ENCODE measurements around the gene DIPK1A.
A peak's percentile ranks its signal among the peaks of the same experiment; 100 is the strongest.
"Not testable (repeated sequence)": the region's sequence is repeated elsewhere in the genome, so short reads cannot be mapped to it uniquely, and the experiment has no call there.

DIPK1A gene

DNA sequence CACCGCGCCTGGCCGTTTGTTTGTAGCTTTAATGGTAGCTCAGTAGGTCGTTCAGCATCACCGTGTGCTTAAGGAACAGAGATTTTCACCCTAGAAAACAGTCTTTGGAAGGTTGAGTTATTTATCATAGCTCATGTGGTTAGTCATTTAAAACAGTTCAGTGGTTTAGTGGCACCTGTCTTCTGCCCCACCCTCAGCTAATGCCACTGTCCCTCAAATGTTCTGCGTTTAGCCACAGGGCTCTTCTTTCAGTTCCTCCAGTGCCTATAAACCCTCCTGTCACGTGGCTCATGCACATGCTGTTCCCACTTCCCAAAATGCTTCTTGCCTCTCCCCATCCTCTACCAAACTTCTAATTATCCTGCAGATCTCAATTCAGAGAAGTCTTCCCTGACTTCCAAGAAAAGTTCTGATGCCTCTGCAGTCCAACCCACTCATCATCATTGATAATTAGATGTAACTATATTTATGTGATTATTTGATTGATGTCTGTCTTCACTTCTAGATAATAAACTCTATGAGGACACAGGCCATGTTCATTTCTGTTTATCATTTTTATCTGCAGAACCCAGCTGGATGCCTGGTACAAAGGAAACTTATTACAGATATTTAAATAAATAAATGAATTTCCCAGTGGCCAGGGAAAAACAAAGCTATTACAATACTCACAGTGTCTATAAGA lies 14.4 kb upstream of the DIPK1A start:
- DNase-seq = no peak

DNA sequence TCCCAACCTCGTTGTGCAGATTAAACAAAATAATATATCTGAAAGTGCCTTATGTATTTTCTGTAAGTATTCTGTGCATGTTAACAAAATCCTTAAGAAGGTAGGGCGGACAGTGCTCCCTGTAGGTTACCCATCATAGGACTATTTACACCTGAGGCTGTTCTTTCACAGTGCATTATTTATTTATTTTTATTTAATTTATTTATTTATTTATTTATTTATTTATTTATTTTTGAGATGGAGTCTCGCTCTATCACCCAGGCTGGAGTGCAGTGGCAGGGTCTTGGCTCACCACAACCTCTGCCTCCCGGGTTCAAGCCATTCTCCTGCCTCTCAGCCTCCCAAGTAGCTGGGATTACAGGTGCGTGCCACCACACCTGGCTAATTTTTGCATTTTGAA lies 12.8 kb upstream of the DIPK1A start:
- DNase-seq = not testable (repeated sequence)

DNA sequence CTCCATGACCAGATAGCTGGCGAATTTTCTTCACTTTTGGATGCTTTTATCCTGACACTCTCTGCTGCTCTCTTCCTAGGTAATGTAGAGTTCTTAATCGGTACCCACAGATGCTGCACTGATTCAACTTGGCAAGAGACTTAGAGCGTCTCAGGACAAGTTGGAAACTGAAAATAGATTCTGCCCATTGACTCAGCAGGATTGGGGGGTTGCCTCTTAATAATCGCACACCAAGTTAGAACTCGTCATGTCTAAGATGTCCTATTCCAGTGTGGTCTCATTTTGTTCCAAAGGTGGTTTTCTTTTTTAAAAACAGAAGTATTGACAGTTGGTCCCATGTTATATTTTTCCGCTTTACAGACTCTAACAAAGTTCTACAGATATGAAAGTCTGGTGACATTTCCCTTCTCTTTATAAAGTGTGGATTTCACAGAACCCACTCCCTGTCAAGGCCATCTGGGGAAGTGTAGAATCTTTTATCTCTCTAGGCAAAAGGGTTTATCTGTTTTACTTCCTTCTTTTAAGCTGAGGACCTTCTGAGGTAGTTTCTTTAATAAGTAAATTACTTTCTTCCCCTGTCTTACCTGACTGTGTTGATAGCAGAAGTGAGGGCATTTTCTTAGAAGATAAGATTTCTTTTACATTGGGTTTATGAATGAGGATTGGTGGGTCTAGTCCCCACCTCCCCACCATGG lies 12.1 kb upstream of the DIPK1A start:
- DNase-seq = no peak

DNA sequence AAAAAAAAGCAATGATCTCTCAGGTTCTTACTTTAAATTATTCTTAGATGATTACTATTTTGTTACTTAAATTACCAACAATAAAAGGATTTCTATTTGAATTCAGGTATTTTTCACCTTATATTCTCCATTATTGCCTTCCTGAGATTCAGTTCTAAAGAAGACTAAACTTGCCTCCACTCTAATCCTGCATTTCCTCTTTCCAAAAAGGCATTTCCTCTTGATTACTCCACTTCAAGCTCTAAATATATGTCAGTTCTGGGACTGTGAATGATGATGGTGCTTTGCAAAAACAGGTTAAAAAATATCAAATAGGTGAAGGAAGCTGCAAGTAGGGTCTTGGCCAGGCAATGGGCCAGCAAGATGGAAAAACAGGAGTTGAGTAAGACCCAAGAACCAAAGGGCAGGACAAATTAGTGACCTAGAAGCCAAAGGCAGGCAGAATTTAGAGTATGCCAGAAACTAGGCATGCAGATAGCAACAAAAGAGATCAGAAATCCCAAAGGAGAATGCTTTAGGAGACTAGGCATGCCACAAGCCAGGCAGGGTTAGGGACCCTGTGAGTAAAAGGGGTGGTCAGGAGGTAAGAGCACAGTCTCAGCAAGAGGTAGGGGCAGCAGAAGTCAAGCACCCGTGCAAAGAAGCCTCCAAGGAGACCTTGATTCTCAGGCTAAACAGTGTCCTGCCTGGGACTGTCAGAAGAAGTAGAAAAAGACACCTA lies 11.3 kb upstream of the DIPK1A start:
- DNase-seq = no peak

DNA sequence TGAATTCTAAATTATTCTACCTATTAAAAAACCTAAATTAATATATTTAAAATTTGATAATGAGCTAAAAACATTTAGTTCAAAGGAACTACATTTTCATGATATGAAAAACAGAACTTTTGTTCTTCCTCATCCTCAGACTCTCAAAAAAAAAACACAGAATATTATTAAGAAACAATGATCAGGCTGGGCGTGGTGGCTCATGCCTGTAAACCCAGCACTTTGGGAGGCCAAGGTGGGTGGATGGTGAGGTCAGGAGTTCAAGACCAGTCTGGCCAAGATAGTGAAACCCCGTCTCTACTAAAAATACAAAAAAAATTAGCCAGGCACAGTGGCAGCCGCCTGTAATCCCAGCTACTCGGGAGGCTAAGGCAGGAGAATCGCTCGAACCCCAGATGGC lies 10.7 kb upstream of the DIPK1A start:
- DNase-seq = not testable (repeated sequence)

DNA sequence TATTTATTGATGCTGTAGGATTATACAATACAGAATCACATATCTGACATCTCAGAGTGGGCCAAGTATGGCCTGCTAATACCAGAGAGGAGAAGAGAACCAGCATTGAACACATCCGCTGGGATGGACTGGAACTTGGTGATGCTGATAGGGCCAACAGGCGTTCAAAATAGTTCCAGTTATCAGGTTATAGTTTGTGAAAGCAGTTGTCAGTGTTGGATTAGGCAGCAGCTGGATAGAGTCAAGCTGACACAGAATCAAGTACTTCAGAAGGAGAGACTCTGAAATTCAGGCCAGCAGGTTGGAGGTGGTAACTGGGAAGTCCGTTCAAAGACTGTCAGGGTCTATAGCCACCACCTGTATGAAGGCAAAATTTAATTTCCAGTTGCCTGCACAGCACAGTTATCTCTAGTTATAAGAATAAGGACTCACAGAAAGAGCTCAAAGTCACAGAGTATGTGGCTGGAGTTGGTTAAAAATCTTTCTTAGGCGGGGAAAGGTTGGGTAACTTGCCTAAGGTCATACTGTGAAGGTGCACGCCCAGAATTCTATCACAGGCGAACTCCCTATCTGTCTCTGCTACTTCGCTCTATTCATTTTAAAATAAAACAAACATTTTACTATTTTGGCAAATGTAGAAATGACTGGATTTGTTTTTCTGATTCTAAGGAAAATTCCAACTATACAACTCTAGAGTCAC lies 9.9 kb upstream of the DIPK1A start:
- no peak for DNase-seq

DNA sequence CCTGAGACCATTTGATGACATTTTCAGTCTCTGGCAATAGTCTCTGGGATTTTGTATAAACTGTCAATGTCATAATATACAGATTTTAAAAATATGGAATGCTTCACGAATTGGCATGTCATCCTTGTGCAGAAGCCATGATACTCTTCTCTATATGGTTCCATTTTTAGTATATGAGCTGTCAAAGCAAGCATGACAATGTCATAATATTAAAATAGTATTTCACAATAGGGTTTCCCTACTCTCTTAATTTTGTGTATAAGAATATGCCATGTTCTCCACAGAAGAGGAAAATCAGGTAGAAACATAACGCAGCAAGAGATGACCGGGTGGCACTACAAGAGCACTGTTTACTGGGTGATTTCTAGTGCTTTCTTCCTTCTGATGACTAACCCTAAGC lies 8.3 kb upstream of the DIPK1A start:
- DNase-seq = no peak

DNA sequence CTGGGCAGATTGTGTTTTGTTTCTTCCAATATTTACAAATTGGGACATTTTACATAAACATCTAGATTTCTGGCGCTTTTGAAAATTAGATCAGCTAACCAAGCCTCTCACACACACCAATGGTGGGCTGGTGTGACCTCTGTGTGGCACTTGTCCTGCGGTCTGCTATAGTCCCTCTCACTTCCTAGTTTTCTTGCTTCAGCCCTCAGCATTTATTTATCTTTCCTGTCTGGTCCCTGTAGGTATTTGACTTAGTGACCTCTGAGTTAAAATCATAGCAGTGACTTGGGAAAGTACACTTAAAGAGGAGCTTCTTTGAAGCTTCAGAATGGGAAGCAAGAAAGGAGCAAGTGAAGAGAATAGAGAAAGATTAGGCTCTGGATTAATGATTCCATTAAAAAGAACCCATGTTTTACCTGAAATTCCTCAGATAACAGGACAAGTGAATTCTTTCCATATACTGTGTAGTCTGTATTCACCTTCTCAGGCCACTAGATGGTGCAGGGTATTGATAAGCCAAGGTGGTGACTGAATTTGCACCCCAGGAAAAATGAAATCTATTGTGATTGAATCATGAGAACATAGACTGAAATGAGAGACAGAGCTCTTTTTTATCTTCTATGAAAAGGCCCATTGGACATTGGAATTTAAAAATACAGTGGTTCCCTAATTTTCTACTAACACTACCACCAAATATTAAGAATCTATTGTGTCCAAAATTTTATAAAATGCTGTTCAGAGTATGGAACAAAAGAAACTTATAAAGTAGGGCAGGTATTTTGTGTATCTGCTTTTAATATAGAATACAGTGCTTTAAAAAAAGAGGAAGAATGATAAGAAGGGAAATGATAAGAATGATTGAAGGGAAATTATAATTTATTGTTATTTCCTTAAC lies 7.1 kb upstream of the DIPK1A start:
- no peak for DNase-seq

DNA sequence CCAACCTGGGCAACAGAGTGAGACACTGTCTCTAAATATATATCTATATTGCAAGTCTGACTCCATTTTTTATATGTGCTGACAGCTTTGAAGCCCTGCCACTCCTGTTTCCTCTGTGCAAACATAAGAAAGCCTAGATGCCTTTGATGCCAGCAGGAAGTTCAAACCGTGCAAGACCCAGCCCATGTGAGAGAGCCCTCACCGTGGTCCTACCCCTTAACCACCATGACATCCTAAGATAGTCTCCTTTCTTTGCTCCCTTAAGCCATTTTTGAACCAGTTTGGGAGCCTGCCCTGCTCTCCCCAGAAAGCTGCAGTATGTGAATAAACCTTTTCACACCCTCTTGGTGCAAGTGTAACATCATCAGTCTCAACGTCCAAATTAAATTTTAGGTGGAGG lies 3.7 kb upstream of the DIPK1A start:
- no peak for DNase-seq

DNA sequence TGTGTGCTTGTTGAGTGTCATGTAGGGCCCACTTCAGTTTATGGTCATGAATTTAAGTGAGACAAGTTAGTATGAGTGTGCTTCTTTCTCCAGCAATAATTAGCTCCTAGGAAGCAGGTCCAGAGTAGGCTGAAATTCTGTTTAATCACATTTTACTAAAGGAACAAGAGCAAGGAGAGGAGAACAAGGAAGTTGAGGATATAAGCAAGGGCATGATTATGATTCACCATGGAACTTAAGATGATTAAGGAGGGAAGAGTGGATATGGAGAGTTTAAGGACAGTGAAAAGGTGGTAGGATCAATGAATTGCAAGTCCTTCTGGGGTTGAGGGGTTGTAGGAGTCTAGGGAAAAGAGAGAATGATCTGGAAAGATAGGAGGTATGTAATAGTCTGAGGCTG lies 3.1 kb upstream of the DIPK1A start:
- DNase-seq = no peak

DNA sequence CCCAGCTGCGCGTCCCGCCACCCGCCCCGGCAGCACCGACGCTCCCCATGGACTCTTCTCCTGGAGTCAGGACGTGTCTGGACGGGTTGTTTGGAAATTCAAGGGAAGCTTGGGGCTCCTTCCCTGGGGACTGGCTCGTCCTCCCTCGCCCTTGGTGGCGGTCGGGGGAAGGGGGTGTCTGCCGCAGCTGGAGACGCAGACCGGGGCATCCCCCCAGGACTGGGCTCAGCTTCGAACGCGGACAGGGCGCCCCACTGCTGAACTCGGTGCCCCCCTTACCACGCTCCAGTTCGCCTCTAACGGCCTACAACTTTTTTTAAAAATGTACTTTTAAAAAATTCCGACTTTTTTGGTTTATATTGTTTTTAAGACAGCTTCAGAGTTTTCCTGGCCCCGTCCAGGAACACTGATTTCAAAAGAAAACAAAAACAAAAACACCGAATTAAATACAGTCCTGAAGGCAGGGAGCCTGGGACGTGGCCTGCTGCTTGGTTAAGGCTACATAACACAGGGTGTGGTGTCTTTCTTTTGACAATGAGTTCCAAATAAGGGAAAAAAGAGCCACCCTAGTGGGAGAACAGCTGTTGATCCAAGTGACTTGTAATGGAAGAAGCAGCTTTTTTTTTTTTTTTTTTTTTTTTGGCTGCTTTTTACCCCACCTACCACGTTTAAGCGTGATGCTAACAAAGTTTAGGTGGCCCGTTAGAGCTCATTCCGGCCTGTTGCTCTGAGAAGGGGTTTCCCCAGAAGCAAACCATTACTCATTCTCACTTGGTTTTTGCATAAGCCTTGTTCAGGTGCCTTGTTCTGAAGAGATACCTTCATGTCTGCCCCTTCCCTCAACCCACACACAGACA lies 862 bp upstream of the DIPK1A start:
- peak; percentile 45 for DNase-seq

DNA sequence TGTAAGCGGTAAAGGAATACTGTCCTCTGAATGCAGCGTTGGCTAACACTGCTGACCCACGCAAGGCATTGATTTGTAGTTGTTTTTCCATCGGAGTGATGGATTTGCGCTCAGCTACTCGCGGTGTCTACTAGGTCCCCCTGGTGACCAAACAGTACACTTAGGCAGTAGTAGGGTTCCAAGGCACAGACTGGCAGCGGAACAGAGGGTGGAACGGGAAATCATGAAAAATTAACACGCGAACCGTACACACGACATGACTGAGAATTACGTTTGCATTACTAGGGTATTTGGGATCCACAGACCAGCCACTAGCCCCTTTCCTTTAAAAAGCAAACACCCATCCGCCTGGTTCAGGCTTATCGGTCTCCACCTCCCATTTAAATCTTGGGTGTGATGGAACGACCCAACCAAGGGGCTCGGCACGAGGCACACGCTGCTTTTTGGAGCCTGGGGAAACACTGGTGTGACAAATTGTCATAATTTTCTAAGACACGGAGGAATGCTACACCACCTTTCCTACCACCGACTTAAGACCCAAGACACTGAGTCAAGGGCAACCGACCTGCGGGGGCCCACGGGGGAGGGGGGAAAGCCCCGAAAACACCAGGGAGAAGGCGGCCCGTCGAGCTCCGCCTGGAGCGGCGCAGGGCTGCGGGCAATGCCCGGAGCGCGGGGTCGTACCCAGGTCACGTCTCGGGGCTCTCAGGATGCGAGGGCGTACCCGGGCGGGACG lies 699 bp downstream of the DIPK1A start:
- DNase-seq = peak; percentile 82

DNA sequence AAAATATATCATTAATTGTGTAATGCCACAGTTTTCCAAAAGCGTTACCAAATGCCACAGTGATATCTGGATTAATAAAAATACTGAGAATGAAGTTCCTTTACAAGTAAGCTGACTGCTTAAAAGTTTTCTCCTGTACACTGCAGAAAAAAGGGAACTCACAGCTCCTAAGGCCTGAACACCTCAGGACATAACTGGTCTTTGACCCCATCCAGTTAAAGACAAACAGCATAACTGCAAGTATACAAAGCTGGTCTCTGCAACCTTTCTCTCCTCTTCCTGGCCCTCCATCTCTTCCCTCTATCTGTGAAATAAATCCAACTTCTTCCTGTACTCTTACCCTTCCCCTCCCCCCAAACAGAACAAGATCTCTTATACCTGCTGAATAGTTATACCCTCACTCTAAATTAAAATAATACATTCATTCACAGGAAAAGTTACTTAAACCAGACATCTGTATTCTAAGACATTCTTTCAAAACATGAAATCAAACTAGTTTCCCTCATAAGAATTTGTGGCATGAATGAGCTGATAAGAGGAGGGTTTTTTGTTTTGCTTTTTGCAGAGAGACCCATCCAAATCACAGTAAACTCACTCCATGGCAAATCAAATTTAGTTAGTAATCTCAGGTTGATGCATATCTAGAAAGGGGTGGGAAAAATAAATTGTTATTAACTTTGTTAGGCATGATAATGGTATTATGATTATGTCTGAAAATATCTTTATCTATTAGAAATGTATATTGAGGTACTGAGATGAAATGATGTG lies 2.9 kb downstream of the DIPK1A start:
- no peak for DNase-seq

DNA sequence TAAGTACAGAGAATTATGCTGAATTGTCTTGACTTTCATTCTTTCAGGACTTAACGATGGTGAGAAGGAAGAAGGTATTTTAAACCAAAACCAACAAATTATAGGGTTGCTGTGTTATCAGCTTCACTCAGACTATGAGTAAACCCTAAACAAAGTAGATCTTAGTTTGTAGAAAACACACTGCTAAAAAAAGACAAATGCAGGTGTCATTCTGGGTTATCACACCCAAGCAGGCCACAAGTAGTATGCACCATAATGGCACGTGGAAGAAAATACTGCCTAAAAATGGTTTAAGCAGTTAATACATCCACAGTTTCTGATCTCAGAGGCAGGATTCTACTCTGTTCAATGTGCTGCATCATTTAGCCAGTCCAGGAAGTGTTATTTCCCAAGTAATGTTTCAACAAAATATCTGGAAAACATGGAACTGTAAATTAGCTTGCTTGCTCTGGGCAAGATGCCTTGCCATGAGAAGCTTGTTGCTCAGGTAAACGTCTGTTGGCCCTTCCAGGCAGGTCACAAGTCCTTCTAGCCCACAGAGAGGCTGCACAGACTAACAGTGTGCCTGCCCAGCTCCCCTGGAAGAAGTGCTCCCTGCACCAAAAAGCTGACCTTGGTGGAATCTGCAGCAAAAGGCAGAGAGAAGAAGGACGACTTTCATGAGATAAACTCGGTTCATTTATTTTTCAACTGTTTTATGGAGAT lies 4.1 kb downstream of the DIPK1A start:
- DNase-seq = no peak

DNA sequence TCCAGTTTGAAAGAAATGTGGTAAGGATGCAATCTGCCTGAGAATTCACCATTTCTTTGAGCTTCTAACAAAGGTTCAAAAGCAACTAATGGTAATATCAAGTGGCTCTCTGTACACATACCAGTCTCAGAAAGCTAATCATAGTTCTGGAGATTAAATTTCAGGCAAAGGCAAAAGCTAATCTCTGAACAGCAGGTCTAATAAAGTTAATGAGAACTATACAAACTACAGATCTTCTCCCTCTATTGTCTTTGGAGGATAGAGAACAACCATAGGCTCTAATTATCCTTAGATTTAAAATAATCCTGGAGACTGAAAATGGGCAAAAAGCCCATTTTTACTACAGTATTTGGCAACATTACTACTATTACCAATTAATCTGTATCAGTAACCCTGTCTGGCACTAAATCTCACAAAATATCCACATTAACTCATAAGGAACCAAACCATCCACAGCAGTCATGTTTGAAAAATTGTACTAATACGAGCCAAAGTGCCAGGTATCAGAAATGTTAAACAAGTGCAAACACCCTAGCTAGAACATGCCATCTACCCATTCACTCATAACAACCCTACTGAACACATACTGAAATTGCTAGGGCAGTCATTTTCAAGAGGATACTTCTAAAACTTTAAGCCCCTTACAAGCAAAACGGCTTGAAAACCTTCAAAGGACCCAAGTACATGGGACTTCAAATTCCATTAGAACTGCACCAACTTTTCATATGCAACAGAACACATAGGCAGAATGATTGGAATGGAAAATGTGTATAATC lies 4.8 kb downstream of the DIPK1A start:
- no peak for DNase-seq

DNA sequence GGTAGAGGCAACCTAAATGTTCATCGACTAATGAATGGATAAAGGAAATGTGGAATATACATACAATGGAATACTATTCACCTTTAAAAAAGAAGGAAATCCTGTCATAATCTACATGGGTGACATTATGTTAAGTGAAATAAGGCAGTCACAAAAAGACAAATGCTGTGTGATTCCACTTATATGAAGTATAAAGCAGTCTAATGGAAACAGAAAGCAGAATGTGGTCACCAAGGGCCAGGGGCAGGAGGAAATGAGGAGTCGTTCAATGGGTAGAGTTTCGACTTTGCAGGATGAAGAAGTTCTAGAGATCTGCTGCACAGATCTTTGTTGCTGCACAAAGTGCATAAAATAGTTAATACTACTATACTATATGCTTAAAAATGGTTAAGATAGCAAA lies 7.8 kb downstream of the DIPK1A start:
- no peak for DNase-seq

DNA sequence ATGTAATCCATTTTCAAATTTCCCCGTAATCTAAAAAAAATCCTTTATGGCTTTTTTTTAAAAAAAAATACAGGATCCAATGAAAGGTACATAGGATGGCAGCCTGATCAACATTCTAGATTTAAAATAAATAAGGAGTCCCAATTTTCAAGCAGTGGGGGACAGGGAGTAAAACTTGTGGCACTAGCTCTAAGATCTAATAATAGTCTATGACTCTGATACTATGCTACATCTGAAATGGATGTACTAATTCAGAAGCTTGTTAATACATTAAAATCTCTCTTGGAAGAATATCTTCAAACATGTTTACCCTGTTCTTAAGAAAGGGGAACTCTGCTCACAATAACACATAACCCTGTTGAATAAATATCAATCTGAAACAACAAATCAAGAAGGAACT lies 8.5 kb downstream of the DIPK1A start:
- DNase-seq = no peak

DNA sequence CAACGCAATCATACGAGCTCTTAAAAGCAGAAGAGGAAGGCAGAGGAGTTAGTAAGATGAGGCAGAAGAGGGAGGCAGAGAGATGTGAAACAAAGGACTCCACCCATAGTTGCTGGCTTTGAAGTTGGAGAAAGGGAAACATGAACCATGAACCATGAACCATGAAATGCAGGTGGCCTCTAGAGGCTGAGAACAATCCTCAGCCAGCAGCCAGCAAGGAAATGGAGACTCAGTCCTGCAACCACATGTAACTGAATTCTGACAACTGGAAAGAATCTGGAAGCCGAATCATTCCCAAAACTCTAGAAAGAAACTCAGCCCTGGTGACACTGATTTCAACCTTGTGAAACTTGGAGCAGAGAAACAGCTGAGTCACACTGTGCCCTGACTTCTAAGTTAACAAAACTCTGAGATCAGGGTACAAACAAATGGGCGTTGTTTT lies 10.1 kb downstream of the DIPK1A start:
- DNase-seq = no peak
